Small intestine (tissue), 7 donors: ENCODE results near the gene WDR73. TPM values are rescaled to one million over a fixed set of nuclear protein-coding genes. Genes with fewer than 3 reads are reported as not detected.

Source experiments
- DNase-seq, 2 donors: peaks; one replicate each; pipeline versions ENCODE4 v3.0.0 to v3.0.0-alpha.2; 2013
- FAIRE-seq: peaks from 2 replicates; lab custom pipeline; 2012; peaks lifted over from hg19 to GRCh38; lab: Jason Lieb, UNC
- H3K27ac ChIP-seq, 3 donors: one replicate each; pipeline ENCODE4 v1.5.1; 2013; ENCODE audit warnings: low read length in 2 of 3, mild to moderate bottlenecking in 2 of 3, control low read depth in 1 of 3, inconsistent platforms in 1 of 3, low read depth in 1 of 3, moderate library complexity in 1 of 3
- H3K27me3 ChIP-seq, 3 donors: one replicate each; pipeline ENCODE4 v1.6.1; 2013; ENCODE audit warnings: low read length in 3 of 3, inconsistent platforms in 1 of 3; ENCODE audit not compliant: control insufficient read depth in 3 of 3, insufficient read depth in 3 of 3
- H3K36me3 ChIP-seq, 3 donors: one replicate each; pipeline ENCODE4 v1.6.1; 2013; ENCODE audit warnings: low read length in 3 of 3, inconsistent platforms in 1 of 3, low read depth in 1 of 3, mild to moderate bottlenecking in 1 of 3, moderate library complexity in 1 of 3; ENCODE audit not compliant: control insufficient read depth in 3 of 3, insufficient read depth in 2 of 3
- H3K4me1 ChIP-seq, 3 donors: one replicate each; pipeline ENCODE4 v1.6.1; 2013; ENCODE audit warnings: low read length in 2 of 3, inconsistent platforms in 1 of 3, low read depth in 1 of 3, mild to moderate bottlenecking in 1 of 3, moderate library complexity in 1 of 3; ENCODE audit not compliant: control insufficient read depth in 3 of 3, insufficient read depth in 2 of 3
- H3K4me3 ChIP-seq, 3 donors: one replicate each; pipeline ENCODE4 v1.5.1; 2013; ENCODE audit warnings: low read length in 3 of 3, control low read depth in 1 of 3, inconsistent platforms in 1 of 3, low read depth in 1 of 3, mild to moderate bottlenecking in 1 of 3, moderate library complexity in 1 of 3
- H3K9me3 ChIP-seq, 2 donors: one replicate each; pipeline ENCODE4 v1.6.1; 2013; ENCODE audit warnings: low read depth in 1 of 2, low read length in 1 of 2; ENCODE audit not compliant: control insufficient read depth in 2 of 2, insufficient read depth in 1 of 2
- WGBS, 3 donors: extraction: QIAGEN DNeasy Blood & Tissue Kit; methylation state at CpG; one replicate each; pipeline ENCODE4 v1.1.7; 2013; 5-methylcytosine and 5-hydroxymethylcytosine counted together
- polyA plus RNA-seq, 4 donors: library from polyadenylated mRNA; stranded (reverse) in 3 of 4; unstranded in 1 of 4; fragments of 200-250 nt in 3 of 4; fragments of 120-200 nt in 1 of 4; gene quantifications; one replicate each; pipeline versions ENCODE4 v1.2.1 to v1.2.3, GENCODE V29; 2013
- donor health status: healthy with polysubstance abuse.
- donor health status: control.
- donor health status: control.
- donor health status: Bipolar disorder and iron deficiency.
- donor health status: healthy.

WDR73 gene
- polyA plus RNA-seq, 4 donors = 6.3 to 29.4 (median 10.7) TPM

DNA sequence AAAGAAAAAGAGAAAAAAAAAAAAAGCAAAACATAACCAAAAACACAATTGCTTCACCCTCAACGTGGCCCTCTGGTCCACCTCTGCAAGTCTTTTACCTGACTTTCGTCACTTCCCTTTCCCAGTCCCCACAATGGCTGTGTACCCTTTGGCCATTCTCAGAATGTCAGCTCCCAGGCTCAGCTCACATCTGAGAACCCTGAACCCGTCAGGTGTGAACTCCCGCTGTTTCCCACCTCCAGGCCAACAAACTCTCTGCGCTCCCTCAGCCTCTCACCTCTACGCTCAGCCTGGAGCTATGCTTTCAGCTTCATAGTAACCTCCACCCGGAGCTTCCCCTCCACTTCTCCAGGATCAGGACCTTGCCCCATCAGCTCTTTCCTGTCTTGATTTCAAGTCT is 29.7 kb downstream of the WDR73 start:
- Histone ChIP-seq H3K4me1 (no peaks in the 10 kb centered on the region), H3K36me3 (peaks cover 4 to 39% (median 5%) of the 10 kb centered on the region in 3 donors), H3K27me3 (no peaks in the 10 kb centered on the region), H3K9me3 (peaks cover 4 to 24% of the 10 kb centered on the region in 2 donors), H3K4me3 (no peak overlapping the region), H3K27ac (no peak overlapping the region)
- FAIRE-seq (no peak), DNase-seq (no peak)
- 88 to 93% (median 91%) methylated on average over 6 to 7 of the region's 7 CpGs for WGBS, 3 donors

DNA sequence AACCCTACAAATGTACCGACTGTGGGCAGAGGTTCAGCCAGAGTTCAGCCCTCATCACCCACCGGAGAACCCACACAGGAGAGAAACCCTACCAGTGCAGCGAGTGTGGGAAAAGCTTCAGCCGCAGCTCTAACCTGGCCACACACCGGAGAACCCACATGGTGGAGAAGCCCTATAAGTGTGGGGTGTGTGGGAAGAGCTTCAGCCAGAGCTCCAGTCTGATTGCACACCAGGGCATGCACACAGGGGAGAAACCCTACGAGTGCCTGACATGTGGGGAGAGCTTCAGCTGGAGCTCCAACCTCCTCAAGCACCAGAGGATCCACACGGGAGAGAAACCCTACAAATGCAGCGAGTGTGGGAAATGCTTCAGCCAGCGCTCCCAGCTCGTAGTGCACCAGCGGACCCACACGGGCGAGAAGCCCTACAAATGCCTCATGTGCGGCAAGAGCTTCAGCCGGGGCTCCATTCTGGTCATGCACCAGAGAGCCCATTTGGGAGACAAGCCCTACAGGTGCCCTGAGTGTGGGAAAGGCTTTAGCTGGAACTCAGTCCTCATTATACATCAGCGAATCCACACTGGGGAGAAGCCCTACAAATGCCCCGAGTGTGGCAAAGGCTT is 32.6 kb downstream of the WDR73 start:
- Histone ChIP-seq H3K36me3 (peaks cover 4 to 37% (median 5%) of the 10 kb centered on the region in 3 donors), H3K4me3 (no peak overlapping the region), H3K4me1 (peaks cover 0 to 9% (median 0%) of the 10 kb centered on the region in 3 donors), H3K27ac (no peak overlapping the region), H3K27me3 (no peaks in the 10 kb centered on the region), H3K9me3 (peaks cover 4 to 24% of the 10 kb centered on the region in 2 donors)
- DNase-seq (no peak), FAIRE-seq (no peak)
- 96 to 97% (median 97%) methylated on average over 17 of the region's 17 CpGs for WGBS, 3 donors

DNA sequence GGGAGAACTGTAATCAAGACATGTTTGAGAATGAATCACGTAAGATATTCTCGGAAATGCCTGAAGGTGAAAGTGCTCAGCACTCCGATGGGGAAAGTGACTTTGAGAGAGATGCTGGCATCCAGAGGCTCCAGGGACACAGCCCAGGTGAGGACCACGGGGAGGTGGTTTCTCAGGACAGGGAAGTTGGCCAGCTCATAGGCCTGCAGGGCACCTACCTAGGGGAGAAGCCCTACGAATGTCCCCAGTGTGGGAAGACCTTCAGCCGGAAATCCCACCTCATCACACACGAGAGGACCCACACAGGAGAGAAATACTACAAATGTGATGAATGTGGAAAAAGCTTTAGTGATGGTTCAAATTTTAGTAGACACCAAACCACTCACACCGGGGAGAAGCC is 33.5 kb downstream of the WDR73 start:
- no peak for FAIRE-seq
- H3K4me3 ChIP-seq = no peak overlapping the region
- H3K27ac ChIP-seq = no peak overlapping the region
- H3K4me1 ChIP-seq = peaks cover 0 to 9% (median 0%) of the 10 kb centered on the region in 3 donors
- peaks cover 4 to 37% (median 5%) of the 10 kb centered on the region in 3 donors for H3K36me3 ChIP-seq
- 96 to 98% (median 98%) methylated on average over 8 of the region's 8 CpGs for WGBS, 3 donors
- no peak for DNase-seq
- H3K27me3 ChIP-seq = no peaks in the 10 kb centered on the region
- peaks cover 4 to 24% of the 10 kb centered on the region in 2 donors for H3K9me3 ChIP-seq

DNA sequence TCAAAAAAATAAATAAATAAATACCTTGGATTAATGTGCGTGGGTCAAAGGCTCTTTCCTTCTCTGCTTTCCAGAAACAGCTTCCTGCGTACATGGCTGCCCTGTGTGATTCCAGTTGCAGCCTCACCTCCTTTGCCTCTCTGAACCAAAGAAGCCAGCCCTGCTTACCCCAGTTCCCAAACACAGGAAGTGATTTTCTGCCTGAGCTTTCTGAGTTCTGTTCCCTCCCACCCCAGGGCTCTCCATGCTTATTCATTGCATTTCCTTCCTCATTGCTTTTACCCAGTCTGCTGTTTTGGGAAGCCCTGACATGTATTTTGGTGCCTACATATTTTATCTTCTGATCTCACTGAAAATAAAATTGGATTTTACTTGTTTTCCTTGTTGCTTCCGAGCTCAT is 37.8 kb downstream of the WDR73 start:
- peaks cover 3 to 23% (median 4%) of the 10 kb centered on the region in 3 donors for H3K36me3 ChIP-seq
- DNase-seq (no peak), FAIRE-seq (no peak)
- WGBS, 3 donors = 84 to 93% (median 88%) methylated on average over 3 of the region's 3 CpGs
- no peak overlapping the region for H3K27ac ChIP-seq
- H3K4me3 ChIP-seq = no peak overlapping the region
- H3K27me3 ChIP-seq = no peaks in the 10 kb centered on the region
- peaks cover 0 to 9% (median 0%) of the 10 kb centered on the region in 3 donors for H3K4me1 ChIP-seq
- peaks cover 1 to 8% of the 10 kb centered on the region in 2 donors for H3K9me3 ChIP-seq

DNA sequence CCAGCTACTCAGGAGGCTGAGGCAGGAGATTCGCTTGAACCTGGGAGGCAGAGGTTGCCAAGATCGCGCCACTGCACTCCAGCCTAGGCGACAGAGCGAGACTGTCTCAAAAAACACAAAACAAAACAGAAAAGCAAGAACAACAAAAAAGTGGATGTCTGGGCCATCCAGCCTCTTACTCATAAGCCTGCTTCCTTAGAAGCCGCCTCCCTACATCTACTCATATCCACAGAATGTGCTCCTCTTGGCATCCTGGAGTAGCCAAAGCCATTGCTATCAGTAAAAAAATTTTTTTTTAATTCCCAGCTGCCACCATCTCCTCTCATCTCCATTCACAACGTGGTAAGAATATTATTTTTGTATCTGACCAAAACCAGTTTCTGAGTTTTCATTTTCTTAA is 42.5 kb downstream of the WDR73 start:
- H3K9me3 ChIP-seq = no peaks in the 10 kb centered on the region
- H3K27me3 ChIP-seq = no peaks in the 10 kb centered on the region
- FAIRE-seq = no peak
- DNase-seq = no peak
- H3K4me1 ChIP-seq = peaks cover 0 to 7% (median 2%) of the 10 kb centered on the region in 3 donors
- H3K4me3 ChIP-seq = no peak overlapping the region
- 95 to 97% (median 96%) methylated on average over 7 of the region's 7 CpGs for WGBS, 3 donors
- H3K36me3 ChIP-seq = peaks cover 0 to 42% (median 0%) of the 10 kb centered on the region in 3 donors
- no peak overlapping the region for H3K27ac ChIP-seq

DNA sequence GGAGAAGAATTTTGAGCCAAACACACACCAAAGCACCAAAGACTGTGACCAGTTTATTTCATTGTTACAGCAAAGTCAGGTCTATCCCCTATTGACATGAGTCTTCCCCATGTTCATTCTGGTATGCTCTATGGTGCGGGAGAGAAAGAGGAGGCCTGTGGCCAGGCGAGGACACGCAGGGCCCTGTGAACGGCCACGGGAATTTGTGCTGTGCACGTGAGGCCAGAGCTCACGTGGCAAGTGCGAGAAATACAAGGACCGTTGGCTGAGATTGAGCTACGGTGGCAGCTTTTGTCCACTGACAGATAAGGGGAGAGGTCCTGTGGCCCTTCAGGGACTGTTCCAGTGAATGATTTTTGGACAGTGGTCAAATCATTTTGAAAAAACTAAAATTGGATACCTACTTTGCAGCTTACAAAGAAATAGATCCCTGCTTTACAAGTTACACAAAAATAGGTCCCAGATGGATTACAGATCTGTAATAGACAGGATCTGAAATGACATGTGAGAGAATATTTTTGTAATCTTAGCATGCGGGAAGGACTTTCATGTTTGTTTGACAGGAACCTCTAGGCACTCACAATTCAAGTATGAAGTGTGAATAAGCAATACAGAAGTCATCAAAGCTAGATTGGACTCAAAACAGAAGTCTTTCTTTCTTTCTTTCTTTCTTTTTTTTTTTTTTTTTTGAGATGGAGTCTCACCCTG is 44.1 kb downstream of the WDR73 start:
- Histone ChIP-seq H3K4me1 (peaks cover 0 to 20% (median 2%) of the 10 kb centered on the region in 3 donors), H3K27ac (no peak overlapping the region), H3K36me3 (peaks cover 0 to 43% (median 0%) of the 10 kb centered on the region in 3 donors), H3K4me3 (no peak overlapping the region), H3K9me3 (no peaks in the 10 kb centered on the region), H3K27me3 (no peaks in the 10 kb centered on the region)
- DNase-seq (no peak), FAIRE-seq (no peak)
- WGBS, 3 donors = 77 to 91% (median 89%) methylated on average over 11 of the region's 11 CpGs

DNA sequence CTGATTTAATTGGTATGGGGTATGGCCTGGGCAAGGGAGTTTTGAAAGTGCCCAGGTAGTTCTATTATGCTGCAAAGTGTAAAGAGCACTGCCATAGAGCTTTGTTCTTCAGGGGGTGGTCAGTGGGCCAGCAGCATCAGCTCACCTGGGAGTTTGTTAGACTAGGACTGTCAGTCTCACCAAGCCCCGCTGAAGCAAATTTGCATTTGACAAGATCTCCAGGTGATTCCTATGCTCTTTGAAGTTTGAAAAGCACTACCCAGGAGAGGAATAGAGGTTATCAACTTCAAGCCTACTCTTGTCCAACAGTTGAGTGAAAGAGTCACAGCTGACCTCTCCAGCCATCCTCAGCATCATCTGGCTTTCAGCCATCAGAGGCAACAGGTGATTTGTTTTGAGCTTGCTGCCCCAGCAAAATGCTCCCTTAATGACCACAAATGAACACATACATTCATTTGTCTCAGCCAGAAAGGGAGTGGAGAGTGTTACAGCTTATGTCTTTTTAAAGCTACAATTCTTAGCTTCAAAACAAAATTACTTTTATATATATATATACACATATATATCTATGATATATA is 45.3 kb downstream of the WDR73 start:
- WGBS, 3 donors = 63 to 83% (median 68%) methylated on average over 1 of the region's 1 CpG
- Histone ChIP-seq H3K4me3 (no peak overlapping the region), H3K36me3 (peaks cover 0 to 54% (median 0%) of the 10 kb centered on the region in 3 donors), H3K27me3 (no peaks in the 10 kb centered on the region), H3K27ac (no peak overlapping the region), H3K4me1 (peaks cover 0 to 20% (median 2%) of the 10 kb centered on the region in 3 donors), H3K9me3 (no peaks in the 10 kb centered on the region)
- DNase-seq (no peak), FAIRE-seq (no peak)

DNA sequence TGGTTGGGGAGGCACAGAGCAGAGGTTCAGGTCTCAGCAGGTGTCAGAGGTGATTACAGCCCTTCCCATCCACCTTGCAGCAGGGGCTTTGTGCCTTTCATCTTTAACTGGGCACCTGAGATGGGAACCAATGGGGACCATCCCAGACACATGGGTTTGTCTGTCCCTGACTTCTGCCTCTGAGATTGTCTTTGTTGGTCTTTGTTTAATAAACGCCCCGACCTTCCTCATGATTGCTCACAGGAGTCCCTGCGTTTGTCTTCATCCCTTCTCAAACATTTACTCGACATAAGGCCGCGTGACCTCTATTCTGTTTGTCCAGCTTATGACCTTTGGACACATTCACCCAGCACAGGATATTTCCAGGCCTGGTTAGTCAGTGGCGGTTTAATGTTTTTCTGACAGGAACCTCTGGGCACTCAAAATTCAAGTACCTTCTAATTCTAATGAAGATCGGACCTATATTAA is 47.4 kb downstream of the WDR73 start:
- Histone ChIP-seq H3K36me3 (peaks cover 0 to 50% (median 0%) of the 10 kb centered on the region in 3 donors), H3K4me1 (peaks cover 0 to 21% (median 2%) of the 10 kb centered on the region in 3 donors), H3K4me3 (no peak overlapping the region), H3K27ac (peak overlapping the region in 1 of 3 donors; percentile 86), H3K9me3 (no peaks in the 10 kb centered on the region), H3K27me3 (no peaks in the 10 kb centered on the region)
- DNase-seq (peak; percentile 61 to 72), FAIRE-seq (no peak)
- WGBS, 3 donors = 35 to 61% (median 53%) methylated on average over 8 of the region's 8 CpGs
